HepG2 (cell line): ENCODE measurements around the gene SPDYE6.

ENCODE experiments used
- ADNP ChIP-seq: sonication (generic); formaldehyde crosslinking; IDR thresholded peaks from 2 replicates; pipeline ENCODE4 v1.4.0; 2020; ENCODE audit warnings: missing genetic modification reagents
- ARNT ChIP-seq: fragments of 450-650 bp; IDR thresholded peaks from 2 replicates; pipeline ENCODE4 v1.6.1; 2017
- CTCF ChIP-seq: sonication (generic); formaldehyde crosslinking; IDR thresholded peaks from 2 replicates; pipeline ENCODE4 v1.5.0; 2020; ENCODE audit warnings: mild to moderate bottlenecking, missing genetic modification reagents, moderate library complexity
- ELF1 ChIP-seq: sonication (generic); formaldehyde crosslinking; IDR thresholded peaks from 2 replicates; pipeline ENCODE4 v1.4.0; 2020; ENCODE audit warnings: missing genetic modification reagents
- HNRNPH1 ChIP-seq: fragments of 200-400 bp; formaldehyde crosslinking; optimal IDR thresholded peaks from 2 replicates; pipeline ENCODE3; 2017; ENCODE audit warnings: mild to moderate bottlenecking, low read depth, low read length
- POGZ ChIP-seq: sonication (generic); formaldehyde crosslinking; IDR thresholded peaks from 2 replicates; pipeline ENCODE4 v1.4.0; 2020; ENCODE audit warnings: mild to moderate bottlenecking, missing genetic modification reagents
- POLR2A ChIP-seq, 2 experiments: IDR thresholded peaks; 2 replicates each; pipeline ENCODE4 v1.6.1; 2011; ENCODE audit warnings: low read depth in 2 of 2, low read length in 2 of 2, mild to moderate bottlenecking in 1 of 2, moderate library complexity in 1 of 2; ENCODE audit not compliant: insufficient read depth in 1 of 2
- RAD21 ChIP-seq: fragments of 450-650 bp; formaldehyde crosslinking; IDR thresholded peaks from 2 replicates; pipeline ENCODE4 v1.5.0; 2020; ENCODE audit warnings: mild to moderate bottlenecking
- SIN3A ChIP-seq: IDR thresholded peaks from 2 replicates; pipeline ENCODE4 v1.6.1; 2011; ENCODE audit warnings: low read depth, mild to moderate bottlenecking, control low read depth, low read length, borderline replicate concordance
- SMC3 ChIP-seq: IDR thresholded peaks from 2 replicates; pipeline ENCODE4 v1.6.1; 2011; ENCODE audit warnings: low read length, improper control_type of control experiment
- TFE3 ChIP-seq: IDR thresholded peaks from 2 replicates; pipeline ENCODE4 v1.6.1; 2016
- ZNF30 ChIP-seq: sonication (generic); formaldehyde crosslinking; IDR thresholded peaks from 2 replicates; pipeline ENCODE4 v1.5.0; 2020; ENCODE audit warnings: mild to moderate bottlenecking, missing genetic modification reagents
- ZNF558 ChIP-seq: sonication (generic); formaldehyde crosslinking; IDR thresholded peaks from 2 replicates; pipeline ENCODE4 v1.9.0; 2022; ENCODE audit warnings: mild to moderate bottlenecking, missing genetic modification reagents, borderline replicate concordance
- ZNF660 ChIP-seq: sonication (generic); formaldehyde crosslinking; IDR thresholded peaks from 2 replicates; pipeline ENCODE4 v1.5.1; 2020; ENCODE audit warnings: mild to moderate bottlenecking, low read depth, missing genetic modification reagents, borderline replicate concordance

GRCh38 chr7:102389810-102390209, 33.6 kb upstream of the SPDYE6 start:
- no peak for TF ChIP-seq TFE3 (CRISPR knock-in tag)
- TF ChIP-seq ZNF30 (CRISPR knock-in tag) = no peak
- no peak for TF ChIP-seq SIN3A
- no peak for TF ChIP-seq ELF1 (CRISPR knock-in tag)
- no peak for TF ChIP-seq ZNF660
- TF ChIP-seq SMC3 = no peak
- no peak for TF ChIP-seq POGZ (CRISPR knock-in tag)
- TF ChIP-seq ADNP (CRISPR knock-in tag) = no peak
- TF ChIP-seq RAD21 (CRISPR knock-in tag) = no peak
- TF ChIP-seq POLR2A (IDR thresholded peaks at IDR 0.05; ENCODE audit: insufficient read depth in 1 of 2, low read depth in 2 of 2, low read length in 2 of 2) = no peak
- no peak for TF ChIP-seq HNRNPH1
- TF ChIP-seq CTCF (CRISPR knock-in tag) = no peak
- no peak for TF ChIP-seq ZNF558 (CRISPR knock-in tag)
- TF ChIP-seq ARNT = no peak
